Progenitor cell of endocrine pancreas (in vitro differentiated cells): ENCODE measurements around the gene SIL1. TPM values are rescaled to one million over a fixed set of nuclear protein-coding genes. Genes with fewer than 3 reads are reported as not detected.

ENCODE experiments used
- DNase-seq: peaks from one replicate; pipeline ENCODE4 v3.0.0; 2021; ENCODE audit warnings: low spot score; ENCODE audit not compliant: unreplicated experiment
- H3K27ac Mint-ChIP-seq: 2 replicates; pipeline ENCODE4 v1.8.0; 2021; ENCODE audit warnings: mild to moderate bottlenecking, moderate library complexity, mixed read lengths
- H3K27me3 Mint-ChIP-seq: 2 replicates; pipeline ENCODE4 v1.8.0; 2021; ENCODE audit warnings: mixed read lengths
- H3K36me3 Mint-ChIP-seq: 2 replicates; pipeline ENCODE4 v1.8.0; 2022; ENCODE audit warnings: mixed read lengths; ENCODE audit not compliant: insufficient read depth
- H3K4me1 Mint-ChIP-seq: 2 replicates; pipeline ENCODE4 v1.8.0; 2021; ENCODE audit warnings: low read depth, mixed read lengths
- H3K4me3 Mint-ChIP-seq: 2 replicates; pipeline ENCODE4 v1.8.0; 2021; ENCODE audit warnings: low read depth, mild to moderate bottlenecking, moderate library complexity, mixed read lengths
- H3K9me3 Mint-ChIP-seq: 2 replicates; pipeline ENCODE4 v1.8.0; 2021; ENCODE audit warnings: low read depth, mixed read lengths
- total RNA-seq: library from RNA; stranded (reverse); gene quantifications from 2 replicates; pipeline ENCODE4 v1.2.1, GENCODE V29; 2021
- TF ChIP-seq, protein P1 (sequence below): fragments of 200-600 bp; sonication (generic); IDR thresholded peaks from one replicate; pipeline ENCODE4 v1.5.0; 2021; ENCODE audit warnings: antibody characterized with exemption, mild to moderate bottlenecking; ENCODE audit not compliant: unreplicated experiment

SIL1 gene
- total RNA-seq, 1 donor from 2014 or later: 26.0 TPM

GRCh38 chr5:138934971-138935370, 263.2 kb downstream of the SIL1 start:
- peaks cover 26% of the 10 kb centered on the region for H3K36me3 Mint-ChIP-seq
- no peak for DNase-seq
- no peak overlapping the region for H3K4me3 Mint-ChIP-seq
- H3K4me1 Mint-ChIP-seq: peaks cover 7% of the 10 kb centered on the region
- no peak overlapping the region for H3K27ac Mint-ChIP-seq
- H3K9me3 Mint-ChIP-seq: no peaks in the 10 kb centered on the region
- TF ChIP-seq, protein P1, sequence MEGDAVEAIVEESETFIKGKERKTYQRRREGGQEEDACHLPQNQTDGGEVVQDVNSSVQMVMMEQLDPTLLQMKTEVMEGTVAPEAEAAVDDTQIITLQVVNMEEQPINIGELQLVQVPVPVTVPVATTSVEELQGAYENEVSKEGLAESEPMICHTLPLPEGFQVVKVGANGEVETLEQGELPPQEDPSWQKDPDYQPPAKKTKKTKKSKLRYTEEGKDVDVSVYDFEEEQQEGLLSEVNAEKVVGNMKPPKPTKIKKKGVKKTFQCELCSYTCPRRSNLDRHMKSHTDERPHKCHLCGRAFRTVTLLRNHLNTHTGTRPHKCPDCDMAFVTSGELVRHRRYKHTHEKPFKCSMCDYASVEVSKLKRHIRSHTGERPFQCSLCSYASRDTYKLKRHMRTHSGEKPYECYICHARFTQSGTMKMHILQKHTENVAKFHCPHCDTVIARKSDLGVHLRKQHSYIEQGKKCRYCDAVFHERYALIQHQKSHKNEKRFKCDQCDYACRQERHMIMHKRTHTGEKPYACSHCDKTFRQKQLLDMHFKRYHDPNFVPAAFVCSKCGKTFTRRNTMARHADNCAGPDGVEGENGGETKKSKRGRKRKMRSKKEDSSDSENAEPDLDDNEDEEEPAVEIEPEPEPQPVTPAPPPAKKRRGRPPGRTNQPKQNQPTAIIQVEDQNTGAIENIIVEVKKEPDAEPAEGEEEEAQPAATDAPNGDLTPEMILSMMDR: no peak
- H3K27me3 Mint-ChIP-seq: no peaks in the 10 kb centered on the region

DNA sequence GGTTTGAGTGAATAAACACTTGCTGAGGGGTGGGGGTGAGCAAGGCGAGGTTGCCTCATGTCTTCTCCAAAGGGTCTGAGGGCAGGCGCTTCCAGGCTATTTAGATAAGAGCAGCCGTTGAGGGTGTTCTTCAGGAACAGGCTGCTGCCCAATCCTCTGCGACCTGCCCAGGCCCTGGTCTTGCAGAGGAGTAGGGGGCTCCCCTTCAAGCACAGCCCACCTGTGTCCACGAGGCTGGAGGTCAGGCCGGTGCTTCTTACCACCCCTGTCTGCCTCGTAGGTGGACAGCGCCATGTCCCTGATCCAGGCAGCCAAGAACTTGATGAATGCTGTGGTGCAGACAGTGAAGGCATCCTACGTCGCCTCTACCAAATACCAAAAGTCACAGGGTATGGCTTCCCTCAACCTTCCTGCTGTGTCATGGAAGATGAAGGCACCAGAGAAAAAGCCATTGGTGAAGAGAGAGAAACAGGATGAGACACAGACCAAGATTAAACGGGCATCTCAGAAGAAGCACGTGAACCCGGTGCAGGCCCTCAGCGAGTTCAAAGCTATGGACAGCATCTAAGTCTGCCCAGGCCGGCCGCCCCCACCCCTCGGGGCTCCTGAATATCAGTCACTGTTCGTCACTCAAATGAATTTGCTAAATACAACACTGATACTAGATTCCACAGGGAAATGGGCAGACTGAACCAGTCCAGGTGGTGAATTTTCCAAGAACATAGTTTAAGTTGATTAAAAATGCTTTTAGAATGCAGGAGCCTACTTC, 264.5 kb downstream of the SIL1 start:
- Mint-ChIP-seq H3K4me1 (peaks cover 6% of the 10 kb centered on the region), H3K27me3 (no peaks in the 10 kb centered on the region), H3K4me3 (no peak overlapping the region), H3K36me3 (peaks cover 30% of the 10 kb centered on the region), H3K9me3 (no peaks in the 10 kb centered on the region), H3K27ac (peak overlapping the region; percentile 18)
- TF ChIP-seq, protein P1: no peak
- DNase-seq: no peak

DNA sequence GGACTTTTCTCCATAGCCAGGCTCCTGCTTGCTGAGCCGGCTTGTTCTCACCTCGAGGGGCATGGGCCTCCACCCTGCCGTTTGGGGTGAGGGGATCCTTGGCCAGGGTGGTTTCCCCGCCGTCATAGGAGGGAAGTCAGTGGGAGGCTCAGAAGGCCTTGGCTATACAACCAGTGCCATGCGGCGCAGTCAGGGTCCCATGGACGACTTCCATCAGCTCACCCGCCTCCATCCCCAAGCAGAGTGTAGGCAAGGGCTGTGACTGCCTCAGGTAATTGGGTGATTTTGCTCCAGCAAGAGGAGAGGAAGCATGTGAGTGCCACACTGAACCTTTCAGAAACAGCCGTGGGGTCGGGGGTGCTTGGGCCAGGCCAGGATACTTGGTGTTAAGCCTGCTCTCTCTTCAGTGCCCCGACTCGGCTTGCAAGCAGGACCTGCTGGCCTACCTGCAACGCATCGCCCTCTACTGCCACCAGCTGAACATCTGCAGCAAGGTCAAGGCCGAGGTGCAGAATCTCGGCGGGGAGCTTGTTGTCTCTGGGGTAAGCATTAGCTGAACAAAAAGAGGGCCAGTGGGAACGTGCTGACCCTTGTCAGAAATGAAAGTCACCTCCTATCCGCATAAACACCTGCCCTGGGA, 265.9 kb downstream of the SIL1 start:
- Mint-ChIP-seq H3K9me3 (no peaks in the 10 kb centered on the region), H3K27me3 (no peaks in the 10 kb centered on the region), H3K4me3 (no peak overlapping the region), H3K27ac (no peak overlapping the region), H3K4me1 (no peaks in the 10 kb centered on the region), H3K36me3 (peaks cover 38% of the 10 kb centered on the region)
- TF ChIP-seq, protein P1: peak; percentile 22
- DNase-seq: no peak

- Mint-ChIP-seq H3K4me1 (no peaks in the 10 kb centered on the region), H3K9me3 (no peaks in the 10 kb centered on the region), H3K27me3 (no peaks in the 10 kb centered on the region), H3K27ac (no peak overlapping the region), H3K36me3 (peaks cover 45% of the 10 kb centered on the region), H3K4me3 (no peak overlapping the region)
- no peak for DNase-seq
- TF ChIP-seq, protein P1: no peak
These were observed 267.6 kb downstream of the SIL1 start for GRCh38 chr5:138930371-138931097.

- H3K9me3 Mint-ChIP-seq: no peaks in the 10 kb centered on the region
- peaks cover 39% of the 10 kb centered on the region for H3K36me3 Mint-ChIP-seq
- no peak for DNase-seq
- H3K4me3 Mint-ChIP-seq: no peak overlapping the region
- peak overlapping the region; percentile 34 for H3K27ac Mint-ChIP-seq
- TF ChIP-seq, protein P1: no peak
- no peaks in the 10 kb centered on the region for H3K4me1 Mint-ChIP-seq
- no peaks in the 10 kb centered on the region for H3K27me3 Mint-ChIP-seq
These were observed 268.6 kb downstream of the SIL1 start for GRCh38 chr5:138929571-138929955.
